Panc1 (cell line): ENCODE results near the gene SLC46A1. TPM values are rescaled to one million over a fixed set of nuclear protein-coding genes. Genes with fewer than 3 reads are reported as not detected.

ENCODE experiments used
- ATAC-seq: fragments of 200-7000 bp; cut with Tn5 transposase; 2 replicates; pipeline ENCODE4 v1.9.1; 2020; ENCODE audit warnings: mild to moderate bottlenecking, moderate library complexity
- Bru-seq: library from RNA; stranded (reverse); fragments of 400-500 nt; gene quantifications from one replicate; lab custom pipeline; 2021; lab: Mats Ljungman, UMichigan
- BruChase-seq, 2 experiments: library from RNA; stranded (reverse); fragments of 400-500 nt; gene quantifications; one replicate each; lab custom pipeline; 2021; lab: Mats Ljungman, UMichigan
- BruUV-seq: library from RNA; stranded (reverse); fragments of 400-500 nt; replicated peaks from 2 replicates; lab custom pipeline; 2021; lab: Mats Ljungman, UMichigan
- CTCF ChIA-PET: fragments of 300-600 bp; sonication (Branson Sonifier 250); formaldehyde crosslinking; loops from one replicate; lab custom pipeline; 2022; ENCODE audit warnings: antibody characterized with exemption; lab: Charles Lee
- POLR2A ChIA-PET: fragments of 300-600 bp; sonication (Branson Sonifier 250); formaldehyde crosslinking; loops from one replicate; lab custom pipeline; 2022; ENCODE audit warnings: antibody characterized with exemption; lab: Charles Lee
- DNase-seq: peaks from one replicate; pipeline ENCODE4 v3.0.0-alpha.2; 2010; ENCODE audit warnings: low read depth, low spot score
- H3K27ac ChIP-seq: 2 replicates; pipeline ENCODE4 v1.5.1; 2011; ENCODE audit warnings: mild to moderate bottlenecking, low read length, inconsistent platforms
- H3K27me3 ChIP-seq: fragments of 200-500 bp; sonication (Bioruptor generic); 2 replicates; pipeline ENCODE4 v1.6.0; 2014; ENCODE audit warnings: low read length, inconsistent platforms; ENCODE audit not compliant: control insufficient read depth, insufficient read depth
- H3K36me3 ChIP-seq: fragments of 200-500 bp; sonication (Bioruptor generic); 2 replicates; pipeline ENCODE4 v1.5.1; 2014; ENCODE audit warnings: inconsistent platforms, mild to moderate bottlenecking, low read length, moderate library complexity; ENCODE audit not compliant: control insufficient read depth, insufficient read depth
- H3K4me1 ChIP-seq: 2 replicates; pipeline ENCODE4 v1.5.1; 2011; ENCODE audit warnings: inconsistent platforms, mild to moderate bottlenecking, low read length, moderate library complexity; ENCODE audit not compliant: control insufficient read depth, insufficient read depth
- H3K4me3 ChIP-seq, 2 experiments: 2 replicates each; pipeline ENCODE4 v1.5.1; 2011 to 2012; ENCODE audit warnings: low read depth in 2 of 2, low read length in 2 of 2, mild to moderate bottlenecking in 2 of 2, inconsistent platforms in 1 of 2, moderate library complexity in 1 of 2
- H3K9me3 ChIP-seq: fragments of 200-500 bp; sonication (Bioruptor generic); 2 replicates; pipeline ENCODE4 v1.5.1; 2014; ENCODE audit warnings: low read depth, mild to moderate bottlenecking, inconsistent platforms, low read length, moderate library complexity; ENCODE audit not compliant: control insufficient read depth, insufficient read depth
- CTCF ChIP-seq: fragments of 450-650 bp; IDR thresholded peaks from 2 replicates; pipeline ENCODE4 v1.5.1; 2017; ENCODE audit warnings: mild to moderate bottlenecking
- POLR2AphosphoS5 ChIP-seq: IDR thresholded peaks from 2 replicates; pipeline ENCODE4 v1.6.1; 2012; ENCODE audit warnings: mild to moderate bottlenecking, low read depth, low read length, moderate library complexity
- REST ChIP-seq, 2 experiments: IDR thresholded peaks; 2 replicates each; pipeline ENCODE4 v1.6.1; 2011 to 2012; ENCODE audit warnings: low read depth in 2 of 2, control low read depth in 1 of 2, low read length in 1 of 2, mild to moderate bottlenecking in 1 of 2, moderate library complexity in 1 of 2; ENCODE audit not compliant: insufficient read depth in 1 of 2
- SIN3A ChIP-seq: IDR thresholded peaks from 2 replicates; pipeline ENCODE4 v1.6.1; 2012; ENCODE audit warnings: low read depth, mild to moderate bottlenecking, low read length, moderate library complexity, borderline replicate concordance; ENCODE audit not compliant: insufficient read depth
- TCF7L2 ChIP-seq: IDR thresholded peaks from 2 replicates; pipeline ENCODE4 v1.6.1; 2011; ENCODE audit warnings: mild to moderate bottlenecking, low read depth, low read length, inconsistent platforms
- in situ Hi-C: cut with HindIII; loops from 2 replicates; pipeline ENCODE4 v1.10.0; 2016; ENCODE audit warnings: low sequenced_read_pairs, low pct_unique_long_range_greater_than_20kb
- intact Hi-C: fragments of 100-400 bp; cut with micrococcal nuclease; formaldehyde crosslinking; loops from one replicate; pipeline ENCODE4 v1.10.0; 2022; ENCODE audit not compliant: unreplicated experiment
- long read RNA-seq: library from polyadenylated mRNA; unstranded; transcript quantifications from one replicate; pipeline ENCODE4 v2.0.0, GENCODE V29; 2021; ENCODE audit not compliant: unreplicated experiment
- polyA plus RNA-seq: library from polyadenylated mRNA; unstranded; fragments of >200 nt; gene quantifications from one replicate; pipeline ENCODE4 v1.2.1, GENCODE V29; 2012; ENCODE audit warnings: missing spikeins; ENCODE audit not compliant: insufficient read length
- total RNA-seq: library from RNA; stranded (reverse); gene quantifications from one replicate; pipeline ENCODE4 v1.2.1, GENCODE V29; 2021; ENCODE audit not compliant: unreplicated experiment

Gene SLC46A1
- total RNA-seq (16.9 TPM), Bru-seq, nascent RNA (percentile 56 among the genes with signal in this experiment), BruChase-seq, experiment 1, labeled RNA remaining after a 2-hour chase (percentile 71 among the genes with signal in this experiment), BruChase-seq, experiment 2, labeled RNA remaining after a 6-hour chase (percentile 75 among the genes with signal in this experiment)
- polyA plus RNA-seq = 12.0 TPM
- long read RNA-seq, full-length matches to known transcripts = 15 of 29 reads
- long read RNA-seq, partial matches to known transcripts = 1 of 29 reads
- long read RNA-seq, other reads (novel, unspliced or antisense) = 13 of 29 reads

GRCh38 chr17:28405632-28406472 is at the start of gene SLC46A1:
Gene SLC46A1, minus strand, starts transcription at chr17:28406212. Its CDS starts 98 bp downstream, at chr17:28406114.
- H3K27me3 ChIP-seq = no peaks in the 10 kb centered on the region
- no peak for DNase-seq
- ChIA-PET POLR2A (interaction anchor here (0.6 kb wide), 1 partner anchor 54 kb away, joined by 7 read pairs; no protein-coding TSS in a partner anchor), CTCF (interaction anchor here (1.1 to 1.7 kb wide), 2 partner anchors 11 kb away, joined by 4 to 8 read pairs; no protein-coding TSS in a partner anchor)
- H3K36me3 ChIP-seq = no peaks in the 10 kb centered on the region
- intact Hi-C loops (no loop called here), in situ Hi-C loops (no loop called here)
- H3K4me1 ChIP-seq = peaks cover 8% of the 10 kb centered on the region
- peak within 1 kb of the TSS; percentile 59 to 73 for H3K4me3 ChIP-seq
- ATAC-seq = peak; percentile 92
- peak within 1 kb of the TSS; percentile 64 for H3K27ac ChIP-seq
- H3K9me3 ChIP-seq = no peaks in the 10 kb centered on the region
- BruUV-seq = no TSS peak
- TF ChIP-seq CTCF = no peak
- TF ChIP-seq POLR2AphosphoS5 = no peak
- no peak for TF ChIP-seq TCF7L2

- intact Hi-C loops (no loop called here), in situ Hi-C loops (no loop called here)
- Histone ChIP-seq H3K4me3 (no peak overlapping the region), H3K4me1 (no peaks in the 10 kb centered on the region), H3K27ac (no peak overlapping the region), H3K9me3 (no peaks in the 10 kb centered on the region), H3K36me3 (no peaks in the 10 kb centered on the region), H3K27me3 (peaks cover 8% of the 10 kb centered on the region; the same call in 1 of the 2 replicates)
- ChIA-PET POLR2A (no interaction called here), CTCF (interaction anchor here (0.8 kb wide), 1 partner anchor 289 kb away, joined by 3 read pairs; no protein-coding TSS in a partner anchor)
- TF ChIP-seq REST (IDR thresholded peaks at IDR 0.05; ENCODE audit: insufficient read depth in 1 of 2, low read depth in 2 of 2, low read length in 1 of 2) (no peak), SIN3A (no peak), POLR2AphosphoS5 (no peak), TCF7L2 (no peak), CTCF (no peak)
- no TSS peak for BruUV-seq
- ATAC-seq (no peak), DNase-seq (no peak)
Observed at GRCh38 chr17:28449859-28450258, 43.8 kb upstream of the SLC46A1 start.
